ENCODE results near the gene TKT. TPM values are rescaled to one million over a fixed set of nuclear protein-coding genes. Genes with fewer than 3 reads are reported as not detected.

TKT gene
- total RNA-seq, 1 experiment from 2014 or later = 634 TPM

DNA sequence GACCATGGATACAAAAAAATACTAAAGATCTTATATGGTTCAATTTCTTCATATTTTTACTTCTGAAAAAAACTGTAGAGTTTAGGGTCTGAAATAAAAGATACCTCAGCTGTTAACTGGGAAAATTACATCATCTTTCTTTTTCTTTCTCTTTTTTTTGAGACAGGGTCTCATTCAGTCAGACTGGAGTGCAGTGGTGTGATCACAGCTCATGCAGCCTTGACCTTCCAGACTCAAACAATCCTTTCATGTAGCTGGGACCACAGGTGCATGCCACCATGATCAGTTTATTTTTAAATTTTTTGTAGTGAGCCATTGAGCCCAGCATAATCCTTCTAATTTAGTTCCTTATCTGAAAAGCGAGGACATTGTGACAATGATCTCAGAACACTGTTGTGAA is 39.6 kb upstream of the TKT start (continued):
- TF ChIP-seq, protein P1, sequence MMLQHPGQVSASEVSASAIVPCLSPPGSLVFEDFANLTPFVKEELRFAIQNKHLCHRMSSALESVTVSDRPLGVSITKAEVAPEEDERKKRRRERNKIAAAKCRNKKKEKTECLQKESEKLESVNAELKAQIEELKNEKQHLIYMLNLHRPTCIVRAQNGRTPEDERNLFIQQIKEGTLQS (IDR thresholded peaks at IDR 0.05) = no peak
- TF ChIP-seq, protein P2, sequence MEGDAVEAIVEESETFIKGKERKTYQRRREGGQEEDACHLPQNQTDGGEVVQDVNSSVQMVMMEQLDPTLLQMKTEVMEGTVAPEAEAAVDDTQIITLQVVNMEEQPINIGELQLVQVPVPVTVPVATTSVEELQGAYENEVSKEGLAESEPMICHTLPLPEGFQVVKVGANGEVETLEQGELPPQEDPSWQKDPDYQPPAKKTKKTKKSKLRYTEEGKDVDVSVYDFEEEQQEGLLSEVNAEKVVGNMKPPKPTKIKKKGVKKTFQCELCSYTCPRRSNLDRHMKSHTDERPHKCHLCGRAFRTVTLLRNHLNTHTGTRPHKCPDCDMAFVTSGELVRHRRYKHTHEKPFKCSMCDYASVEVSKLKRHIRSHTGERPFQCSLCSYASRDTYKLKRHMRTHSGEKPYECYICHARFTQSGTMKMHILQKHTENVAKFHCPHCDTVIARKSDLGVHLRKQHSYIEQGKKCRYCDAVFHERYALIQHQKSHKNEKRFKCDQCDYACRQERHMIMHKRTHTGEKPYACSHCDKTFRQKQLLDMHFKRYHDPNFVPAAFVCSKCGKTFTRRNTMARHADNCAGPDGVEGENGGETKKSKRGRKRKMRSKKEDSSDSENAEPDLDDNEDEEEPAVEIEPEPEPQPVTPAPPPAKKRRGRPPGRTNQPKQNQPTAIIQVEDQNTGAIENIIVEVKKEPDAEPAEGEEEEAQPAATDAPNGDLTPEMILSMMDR (IDR thresholded peaks at IDR 0.05 in 2 of 3, conservative IDR thresholded peaks at IDR 0.05 in 1 of 3; ENCODE audit: borderline replicate concordance in 1 of 3, insufficient read depth in 1 of 3, low read depth in 2 of 3, low read length in 2 of 3) = no peak
- TF ChIP-seq, protein P3, sequence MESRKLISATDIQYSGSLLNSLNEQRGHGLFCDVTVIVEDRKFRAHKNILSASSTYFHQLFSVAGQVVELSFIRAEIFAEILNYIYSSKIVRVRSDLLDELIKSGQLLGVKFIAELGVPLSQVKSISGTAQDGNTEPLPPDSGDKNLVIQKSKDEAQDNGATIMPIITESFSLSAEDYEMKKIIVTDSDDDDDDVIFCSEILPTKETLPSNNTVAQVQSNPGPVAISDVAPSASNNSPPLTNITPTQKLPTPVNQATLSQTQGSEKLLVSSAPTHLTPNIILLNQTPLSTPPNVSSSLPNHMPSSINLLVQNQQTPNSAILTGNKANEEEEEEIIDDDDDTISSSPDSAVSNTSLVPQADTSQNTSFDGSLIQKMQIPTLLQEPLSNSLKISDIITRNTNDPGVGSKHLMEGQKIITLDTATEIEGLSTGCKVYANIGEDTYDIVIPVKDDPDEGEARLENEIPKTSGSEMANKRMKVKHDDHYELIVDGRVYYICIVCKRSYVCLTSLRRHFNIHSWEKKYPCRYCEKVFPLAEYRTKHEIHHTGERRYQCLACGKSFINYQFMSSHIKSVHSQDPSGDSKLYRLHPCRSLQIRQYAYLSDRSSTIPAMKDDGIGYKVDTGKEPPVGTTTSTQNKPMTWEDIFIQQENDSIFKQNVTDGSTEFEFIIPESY (IDR thresholded peaks at IDR 0.05; ENCODE audit: extremely low read depth, insufficient replicate concordance, low read length) = no peak
- no peak for TF ChIP-seq CBX3 (IDR thresholded peaks at IDR 0.05; ENCODE audit: low read depth)

DNA sequence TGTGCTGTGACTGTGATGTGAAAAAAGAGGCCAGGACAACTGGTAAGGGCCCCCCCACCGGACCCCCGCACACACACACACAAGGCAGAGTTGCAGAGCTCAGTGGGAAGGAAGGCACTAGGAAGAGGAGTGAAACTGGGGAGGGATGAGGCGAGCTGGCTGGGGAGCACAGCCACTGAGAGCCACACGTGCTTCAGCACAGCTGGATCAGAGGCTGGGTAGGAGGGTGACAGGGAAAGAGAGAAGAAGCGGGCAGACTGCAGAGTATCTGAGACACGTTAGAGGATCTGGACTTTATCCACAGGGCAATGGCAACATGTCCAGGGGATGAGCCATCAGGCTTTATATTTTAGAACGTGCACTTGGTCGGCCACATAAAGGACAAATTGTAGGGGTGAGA is 38.0 kb upstream of the TKT start:
- intact Hi-C loops (cut with micrococcal nuclease) = no loop called here

More for the DNA sequence above, 38.0 kb upstream of the TKT start:
- Histone ChIP-seq H3K4me3 (replicated peaks in 1 of 2; ENCODE audit: low read depth in 1 of 2, low read length in 2 of 2) (no peak overlapping the region), H2AFZ (ENCODE audit: low read depth, low read length, poor library complexity, severe bottlenecking) (no peak overlapping the region), H4K20me1 (ENCODE audit: insufficient read depth) (no peaks in the 10 kb centered on the region; the same call in 1 of the 2 replicates), H3K4me1 (ENCODE audit: control insufficient read depth in 1 of 2, insufficient read depth in 2 of 2, low read length in 2 of 2) (no peaks in the 10 kb centered on the region), H3K9ac (ENCODE audit: low read length) (no peak overlapping the region), H3K9me2 (ENCODE audit: insufficient read depth) (no peaks in the 10 kb centered on the region), H3K27ac (ENCODE audit: low read depth, low read length) (no peak overlapping the region), H3K4me2 (ENCODE audit: low read length) (no peak overlapping the region), H3K9me3 (ENCODE audit: control insufficient read depth in 1 of 2, insufficient read depth in 1 of 2, low read depth in 1 of 2, low read length in 2 of 2) (no peaks in the 10 kb centered on the region), H3K27me3 (ENCODE audit: insufficient read depth, low read length) (no peaks in the 10 kb centered on the region), H3K79me2 (ENCODE audit: insufficient read depth, low read length) (no peaks in the 10 kb centered on the region), H3K36me3 (ENCODE audit: control insufficient read depth in 1 of 2, insufficient read depth in 2 of 2, low read length in 2 of 2) (peaks cover 9 to 15% of the 10 kb centered on the region in 2 experiments; a peak in 3 of 4 replicates)
- TF ChIP-seq ZNF274 (IDR thresholded peaks at IDR 0.05; ENCODE audit: low read depth, low read length) (no peak), POLR2A (IDR thresholded peaks at IDR 0.05; ENCODE audit: borderline replicate concordance, extremely low read depth, insufficient read depth, insufficient read length) (no peak), SRF (IDR thresholded peaks at IDR 0.05; ENCODE audit: low read depth) (no peak), TCF7L2 (IDR thresholded peaks at IDR 0.05; ENCODE audit: borderline replicate concordance, extremely low read depth, insufficient read depth, insufficient read length) (no peak), EZH2phosphoT487 (IDR thresholded peaks at IDR 0.05; ENCODE audit: borderline replicate concordance) (no peak), RAD21 (IDR thresholded peaks at IDR 0.05; ENCODE audit: low read depth) (no peak), SP1 (IDR thresholded peaks at IDR 0.05; ENCODE audit: low read depth) (no peak), MAX (IDR thresholded peaks at IDR 0.05) (no peak), POLR2AphosphoS5 (IDR thresholded peaks at IDR 0.05; ENCODE audit: low read depth, low read length) (no peak)
- ChIA-PET CTCF (no interaction called here), RAD21 (ENCODE audit: low non-redundant PET in 1 of 2, low total read pairs in 2 of 2, uncharacterized antibody in 2 of 2, unreplicated experiment in 2 of 2) (no interaction called here), POLR2A (no interaction called here)
- BruUV-seq (replicated peaks) = no TSS peak
- ATAC-seq (no peak), DNase-seq (ENCODE audit: low read depth, low spot score) (no peak)

All from HCT116 (cell line).